Activated naive CD4-positive, alpha-beta T cell treated with Interleukin-2 at 50 U/mL for 16 hours (primary cell): Measurements from ENCODE around the gene SOSTDC1.
A peak's percentile ranks its signal among the peaks of the same experiment; 100 is the strongest.
"Not testable (repeated sequence)": the region's sequence is repeated elsewhere in the genome, so short reads cannot be mapped to it uniquely, and the experiment has no call there.

Experiments
- DNase-seq: peaks from one replicate; pipeline ENCODE4 v3.0.0-alpha.2; 2020

The SOSTDC1 gene

DNA sequence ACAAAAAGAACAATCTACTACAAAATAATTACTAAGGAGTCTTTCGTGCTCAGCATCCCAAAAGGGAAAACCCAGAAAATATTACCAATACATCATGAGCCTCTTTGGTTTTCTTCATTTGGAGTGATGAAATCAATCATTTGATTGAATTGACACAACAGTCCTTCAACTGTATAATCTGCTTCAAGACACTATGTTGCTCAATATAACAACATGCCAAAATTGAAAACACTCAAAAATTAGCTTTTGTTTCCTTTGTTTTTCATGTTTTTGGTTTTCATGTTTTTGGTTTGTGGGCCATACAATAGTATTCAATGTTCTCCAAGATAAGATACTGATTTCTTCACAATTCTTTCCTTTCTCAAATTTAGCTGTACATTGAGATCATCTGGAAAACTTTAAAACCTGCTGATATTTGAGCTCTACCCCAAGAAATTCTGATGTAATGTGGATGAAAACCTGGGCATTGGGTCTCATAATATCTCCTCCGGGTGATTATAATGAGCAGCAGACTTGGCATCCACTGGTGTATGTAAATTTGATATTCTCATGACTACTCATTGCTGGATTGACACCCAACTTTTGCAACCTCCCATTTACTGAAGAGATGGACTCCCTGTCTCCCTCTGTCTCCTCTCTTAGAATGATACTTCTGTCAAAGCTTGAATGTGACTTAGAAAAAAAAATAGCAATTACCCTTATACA, 4.6 kb downstream of the SOSTDC1 start:
- DNase-seq = no peak

DNA sequence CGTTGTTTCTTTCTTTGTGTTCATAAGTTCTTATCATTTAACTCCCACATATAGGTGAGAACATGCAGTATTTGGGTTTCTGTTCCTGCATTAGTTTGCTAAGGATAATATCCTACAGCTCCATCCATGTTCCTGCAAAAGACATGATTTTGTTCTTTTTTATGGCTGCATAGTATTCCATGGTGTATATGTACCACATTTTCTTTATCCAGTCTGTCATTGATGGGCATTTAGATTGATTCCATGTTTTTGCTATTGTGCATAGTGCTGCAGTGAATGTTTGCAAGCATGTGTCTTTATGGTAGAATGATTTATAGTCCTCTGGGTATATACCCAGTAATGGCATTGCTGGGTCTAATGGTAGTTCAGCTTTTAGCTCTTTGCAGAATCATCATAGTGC, 9.2 kb downstream of the SOSTDC1 start:
- not testable (repeated sequence) for DNase-seq

DNA sequence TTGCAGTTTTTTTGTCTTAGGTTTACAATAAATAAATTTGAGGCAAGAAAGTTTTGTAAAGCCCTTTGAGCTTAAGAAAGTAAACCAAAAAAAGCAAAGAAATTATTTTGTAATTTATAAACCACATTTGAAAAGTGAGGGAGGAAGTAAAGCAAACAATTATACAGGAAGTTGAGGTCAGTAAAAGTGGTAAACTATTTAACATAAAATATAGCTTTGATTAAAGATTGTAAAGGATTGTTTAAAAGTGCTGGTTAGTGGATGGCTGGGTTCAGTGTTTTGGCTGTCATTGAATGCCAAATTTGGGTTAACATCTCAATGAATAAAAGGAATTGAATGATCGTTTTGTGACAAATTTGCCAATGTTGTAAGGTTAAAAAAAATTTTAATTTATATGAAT, 9.9 kb downstream of the SOSTDC1 start:
- DNase-seq = no peak

DNA sequence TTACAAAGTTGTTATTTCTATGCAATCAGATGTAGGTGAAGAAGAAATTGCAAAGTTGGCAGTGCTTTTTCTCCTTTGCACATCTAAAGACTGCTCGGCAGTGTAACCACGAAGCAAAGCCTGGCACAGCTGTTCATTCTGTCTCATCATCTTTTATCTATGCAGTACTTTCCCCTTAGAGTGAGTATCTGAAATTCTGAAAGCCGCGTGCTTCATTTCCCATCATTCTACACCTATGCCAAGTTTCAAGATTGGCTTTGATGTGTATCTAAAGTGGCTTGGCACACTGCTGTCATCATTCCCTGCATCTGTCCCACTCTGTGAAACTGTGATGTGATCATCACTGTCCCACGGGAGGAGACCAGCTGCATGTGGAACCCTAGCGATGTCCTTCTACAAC, 15.2 kb downstream of the SOSTDC1 start:
- no peak for DNase-seq

DNA sequence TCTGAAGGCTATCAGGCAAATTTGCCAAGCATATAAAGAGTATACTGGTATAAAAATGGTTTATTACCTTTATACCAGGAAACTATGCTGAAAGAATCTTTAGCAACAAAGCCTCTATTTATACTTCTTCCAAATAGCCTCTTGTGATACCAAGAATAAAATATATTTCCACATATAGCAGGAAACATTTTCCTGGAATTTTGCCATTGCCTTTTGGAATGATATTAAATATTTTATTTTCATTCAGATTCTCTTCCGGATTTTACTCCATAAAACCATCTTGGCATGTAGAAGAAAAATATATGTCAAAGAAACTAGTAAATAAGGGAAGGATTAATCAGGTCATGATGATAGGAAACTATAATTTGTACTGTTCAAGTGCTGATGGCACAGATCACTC, 17.7 kb downstream of the SOSTDC1 start:
- DNase-seq = no peak

DNA sequence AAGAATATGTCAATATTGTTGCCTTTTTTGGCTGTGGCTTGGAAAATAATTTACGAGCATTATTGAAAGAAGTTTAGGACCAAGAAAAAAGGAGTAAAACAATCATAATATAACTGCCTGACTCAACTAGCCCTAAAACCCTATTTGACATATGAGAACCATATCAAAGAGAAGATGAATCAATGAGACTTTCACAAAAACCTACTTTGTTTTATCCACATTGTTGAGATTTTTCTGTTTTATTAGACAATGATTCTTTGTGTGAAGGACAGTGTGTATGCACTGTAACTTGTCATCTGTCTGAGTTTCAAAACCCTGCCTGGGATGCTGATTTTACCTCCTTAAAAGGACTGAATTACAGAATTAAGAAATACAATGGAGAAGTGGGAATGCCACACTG, 19.0 kb downstream of the SOSTDC1 start:
- no peak for DNase-seq

DNA sequence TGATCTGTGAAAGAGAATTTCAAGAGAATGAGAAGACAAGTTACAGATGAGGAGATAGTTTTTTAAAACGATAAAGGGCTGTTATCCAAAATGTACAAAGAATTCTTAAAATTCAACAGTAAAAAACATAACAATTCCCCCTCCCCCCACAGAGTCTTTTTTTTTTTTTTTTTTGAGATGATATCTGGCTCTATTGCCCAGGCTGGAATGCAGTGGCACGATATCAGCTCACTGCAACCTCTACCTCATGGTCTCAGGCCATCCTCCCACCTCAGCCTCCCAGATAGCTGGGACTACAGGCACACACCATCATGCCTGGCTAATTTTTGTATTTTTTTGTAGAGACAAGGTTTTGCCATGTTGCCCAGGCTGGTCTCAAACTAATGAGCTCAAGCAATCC, 21.7 kb downstream of the SOSTDC1 start:
- not testable (repeated sequence) for DNase-seq

DNA sequence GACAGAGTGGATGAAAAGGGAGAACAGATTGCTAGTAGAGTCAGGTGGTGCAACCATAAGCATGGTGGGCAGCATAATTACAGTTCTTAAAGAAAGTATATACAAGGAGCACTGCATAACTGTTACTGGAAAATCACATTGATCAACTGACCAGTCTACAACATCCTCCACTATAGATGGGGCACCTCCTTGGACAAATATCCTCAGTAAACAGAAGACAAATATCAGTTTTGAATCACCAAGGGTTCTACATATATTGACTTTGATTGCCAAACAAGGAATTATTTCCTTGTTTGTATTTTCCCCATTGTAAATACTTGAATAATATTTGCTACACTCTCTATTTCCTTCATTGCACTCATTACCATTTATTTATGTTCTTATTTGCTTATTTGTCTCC, 26.6 kb downstream of the SOSTDC1 start:
- DNase-seq = no peak

DNA sequence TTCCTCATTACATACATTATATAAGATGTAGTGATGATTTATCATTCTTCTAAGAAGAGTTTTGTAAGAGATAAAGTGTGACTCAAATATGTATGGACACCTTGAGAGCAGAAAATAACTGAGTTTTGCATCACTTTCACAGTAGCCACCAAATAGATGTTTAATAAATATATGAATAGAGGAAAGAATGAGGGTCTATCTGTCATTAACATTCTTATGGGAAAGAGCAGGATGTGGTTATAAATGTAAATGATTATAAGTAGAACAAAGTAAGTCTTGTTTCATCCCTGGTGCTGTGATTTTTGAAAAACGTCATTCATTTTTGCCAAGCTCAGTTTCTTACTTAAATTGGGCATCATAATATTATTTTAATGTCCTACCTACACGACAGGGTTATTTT, 29.2 kb downstream of the SOSTDC1 start:
- DNase-seq = no peak

DNA sequence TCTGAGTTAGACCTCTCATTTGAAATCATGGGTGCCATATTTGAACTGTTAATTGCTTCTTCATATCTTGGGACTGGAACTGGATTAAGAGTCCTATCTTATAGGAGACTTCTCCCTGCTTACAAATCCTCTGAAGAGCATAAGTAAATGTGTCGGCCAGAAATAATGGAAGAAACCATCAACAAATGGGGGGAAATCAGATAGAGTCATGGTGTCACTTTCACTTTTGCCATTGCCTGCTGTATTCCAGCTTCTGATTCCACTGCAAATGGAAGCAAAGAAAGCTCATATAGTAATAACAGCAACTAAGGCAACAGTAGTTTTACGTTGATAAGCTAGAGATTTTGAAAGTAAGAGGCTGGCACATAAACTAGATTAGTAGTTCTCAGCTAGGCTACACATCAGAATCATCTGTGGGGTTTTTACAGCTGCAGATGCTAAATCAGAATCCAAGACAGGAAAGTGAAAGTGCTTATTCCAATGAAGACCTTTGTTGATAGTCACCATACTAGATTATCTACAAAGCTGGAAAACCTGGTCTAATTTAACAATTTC, 31.9 kb downstream of the SOSTDC1 start:
- DNase-seq = no peak

DNA sequence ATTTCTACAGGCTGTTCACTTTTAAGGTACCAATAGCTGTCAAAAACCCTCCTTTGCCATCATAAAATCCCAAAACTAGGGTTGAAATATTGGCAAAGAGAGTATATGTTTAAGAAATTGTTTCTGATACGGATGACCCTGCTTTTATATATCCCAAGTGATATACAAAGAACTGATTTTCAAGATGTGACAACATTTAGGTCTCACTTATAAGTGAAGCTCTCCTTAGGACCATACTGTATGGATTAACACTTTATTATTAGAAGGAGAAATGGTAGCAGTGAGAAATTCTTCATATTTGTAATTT, 33.2 kb downstream of the SOSTDC1 start:
- DNase-seq = no peak

DNA sequence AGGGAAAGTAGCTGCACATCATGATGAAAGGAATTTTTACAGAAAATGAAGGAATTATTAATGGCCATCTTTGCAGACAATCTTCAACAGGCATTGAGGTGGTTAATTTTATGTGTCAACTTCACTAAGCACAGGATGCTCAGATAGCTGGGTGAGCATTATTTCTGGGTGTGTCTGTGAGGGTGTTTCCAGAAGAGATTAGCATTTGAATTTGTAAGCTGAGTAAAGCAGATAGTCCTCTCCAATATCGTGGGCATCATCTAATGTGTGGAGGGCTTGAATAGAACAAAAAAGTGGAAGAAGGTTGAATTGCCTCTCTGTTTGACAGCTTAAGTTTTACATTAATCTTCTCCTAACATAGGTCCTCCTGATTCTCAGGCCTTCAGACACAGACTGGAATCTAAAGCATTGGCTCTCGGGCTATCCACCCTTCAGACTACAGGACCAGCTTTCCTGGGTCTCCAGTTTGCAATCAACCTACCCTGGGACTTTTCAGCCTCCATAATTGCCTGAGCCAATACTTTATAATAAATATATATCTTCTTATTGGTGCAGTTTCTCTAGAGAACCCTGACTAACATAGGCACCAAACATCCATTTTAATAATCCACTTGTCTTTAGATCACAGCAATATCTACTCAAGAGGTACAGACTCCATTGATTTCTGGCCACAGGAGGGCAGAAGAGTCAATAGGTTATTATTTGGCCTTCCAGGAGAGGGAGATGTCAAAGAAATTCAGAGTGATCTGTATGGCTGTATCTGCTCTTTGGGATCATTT, 33.7 kb downstream of the SOSTDC1 start:
- no peak for DNase-seq

DNA sequence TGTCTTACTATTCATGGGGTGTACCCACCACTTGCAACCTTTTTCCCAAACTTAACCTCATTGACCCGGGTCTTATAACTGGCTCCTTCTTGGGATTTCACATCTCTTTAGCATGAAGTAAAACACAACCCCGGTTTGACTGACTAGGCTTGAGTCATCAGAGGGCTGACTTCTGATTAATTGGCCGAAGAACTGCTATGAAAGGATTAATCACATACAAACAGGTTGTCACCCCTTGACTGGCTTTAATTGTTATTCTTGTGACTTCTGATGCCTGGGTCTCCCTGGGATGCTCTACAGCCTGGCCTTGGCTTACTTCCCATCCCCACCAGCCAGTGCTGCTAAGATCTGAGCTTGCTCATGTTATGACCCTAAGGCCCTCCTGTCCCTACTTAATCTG, 35.4 kb downstream of the SOSTDC1 start:
- DNase-seq = no peak

DNA sequence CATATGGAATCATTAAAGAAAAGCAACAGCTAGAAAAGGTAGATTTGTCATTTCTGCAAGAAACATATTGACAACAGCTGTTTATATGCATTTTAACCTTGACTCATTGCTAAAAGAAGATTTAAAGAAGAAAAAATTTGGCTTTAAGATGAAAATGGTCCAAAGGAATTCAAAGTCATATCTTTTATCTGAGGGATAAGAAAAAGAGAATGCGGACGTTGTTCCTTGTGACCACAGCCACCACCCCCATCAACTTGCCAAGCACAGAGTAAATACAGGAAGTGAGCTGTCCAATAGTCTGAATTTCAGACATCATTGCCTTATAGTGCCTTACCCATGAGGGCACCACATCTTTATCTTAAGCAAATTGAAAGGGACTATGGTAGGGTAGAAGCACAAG, 36.9 kb downstream of the SOSTDC1 start:
- DNase-seq = no peak

DNA sequence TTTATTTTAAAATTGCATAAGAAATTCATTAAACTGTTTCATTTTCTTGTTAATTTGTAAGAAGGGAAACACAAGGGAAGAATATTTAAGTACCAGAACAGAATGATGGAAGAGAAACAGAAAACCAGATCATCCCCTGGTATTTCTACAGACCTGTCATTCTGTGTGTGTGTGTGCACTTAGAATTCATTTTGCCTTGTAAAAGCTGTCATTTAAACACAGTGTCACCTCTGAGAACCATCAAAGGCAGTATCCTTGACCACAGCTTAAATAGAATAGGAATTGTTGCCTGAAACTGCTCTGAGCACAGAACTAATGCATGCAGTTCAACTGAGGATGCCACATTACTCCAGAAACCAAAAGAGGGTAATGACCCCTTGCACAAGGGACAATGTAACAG, 37.4 kb downstream of the SOSTDC1 start:
- no peak for DNase-seq

DNA sequence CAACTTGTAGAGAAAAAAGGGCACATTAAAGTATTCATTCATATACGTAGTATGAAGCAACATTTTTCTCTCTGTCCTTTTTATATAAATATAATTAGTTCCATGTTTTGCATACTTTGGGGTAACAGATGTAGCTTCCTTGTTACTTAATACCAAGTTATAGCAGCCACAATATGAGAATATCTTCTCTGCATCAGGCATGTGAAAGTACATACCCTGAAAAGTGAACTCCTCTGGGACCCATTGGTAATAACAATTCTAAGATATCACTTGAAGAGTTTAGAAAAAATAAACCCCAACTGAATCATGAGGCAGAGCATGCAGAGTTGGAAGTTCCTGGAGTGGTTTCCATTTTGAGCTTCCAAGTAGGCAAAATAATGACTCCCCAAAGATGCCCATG, 41.8 kb downstream of the SOSTDC1 start:
- DNase-seq = no peak

DNA sequence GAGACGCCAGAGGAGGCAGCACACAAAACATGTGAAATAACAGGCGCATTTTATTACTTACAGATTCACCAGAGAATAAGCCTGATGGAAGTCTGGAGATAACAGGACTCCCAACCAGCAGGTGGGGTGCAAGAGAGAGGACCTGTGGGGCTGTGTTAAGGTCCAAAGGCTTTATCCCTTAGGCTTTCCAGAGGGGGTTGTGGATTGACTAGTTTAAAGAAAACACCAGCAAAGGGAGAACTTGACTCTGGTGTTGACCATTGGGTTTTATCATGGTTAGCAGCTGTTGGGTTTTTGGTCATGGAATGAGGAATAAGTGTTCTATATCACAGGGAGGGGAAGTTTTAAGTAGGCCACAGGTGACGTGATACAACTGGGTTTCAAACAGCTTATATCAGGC, 42.6 kb downstream of the SOSTDC1 start:
- no peak for DNase-seq

DNA sequence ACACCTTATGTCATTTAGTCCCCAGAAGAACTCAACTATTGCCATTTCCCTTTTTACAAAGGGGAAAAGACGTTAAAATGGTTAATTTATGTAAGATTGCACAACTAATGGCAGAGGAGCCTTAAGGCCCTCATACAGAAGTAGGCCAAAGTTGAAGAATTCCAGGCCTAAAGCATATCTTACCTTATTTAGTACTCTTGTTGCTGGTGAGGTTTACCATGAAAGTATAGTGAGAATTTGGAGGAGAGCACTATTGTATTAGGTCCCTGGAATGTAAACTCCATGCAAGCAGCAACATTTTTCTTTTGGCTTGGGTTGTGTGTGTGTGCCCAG, 43.5 kb downstream of the SOSTDC1 start:
- no peak for DNase-seq

DNA sequence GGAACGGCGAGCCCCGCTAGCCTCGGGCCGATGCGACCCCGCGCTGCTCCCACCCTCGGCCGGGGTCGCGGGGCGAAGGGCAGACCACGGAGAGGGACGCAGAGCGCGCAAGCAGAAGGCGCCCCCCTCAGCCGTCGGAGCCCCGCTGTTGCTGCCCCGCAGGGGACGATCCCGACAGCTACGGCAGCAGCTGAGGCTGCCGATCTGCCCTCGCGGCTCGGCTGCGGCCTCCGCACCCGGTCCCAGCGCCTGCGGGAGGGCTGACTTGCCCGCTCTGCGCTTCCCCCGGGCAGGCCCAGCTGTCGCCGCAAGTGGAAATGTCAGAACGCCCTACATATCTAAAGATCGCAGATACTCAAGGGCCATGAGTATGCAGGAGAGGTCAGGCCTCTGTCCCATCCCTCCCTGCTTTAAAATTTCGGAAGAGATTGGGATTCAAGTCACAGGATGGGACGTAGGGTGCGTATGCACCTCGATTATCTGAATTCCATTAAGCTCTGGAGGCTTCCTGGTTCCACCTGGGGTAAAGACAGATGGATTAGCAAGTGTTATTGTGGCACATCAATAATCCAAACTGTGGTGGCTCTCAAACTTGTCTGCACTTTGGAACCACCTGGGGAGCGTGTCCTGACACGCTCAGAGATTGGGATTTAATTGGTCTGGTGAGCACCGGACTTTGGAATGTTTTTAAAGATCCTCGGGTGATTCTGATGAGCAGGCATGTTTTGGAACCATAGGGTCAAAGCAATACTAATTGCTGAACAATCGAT, 44.0 kb downstream of the SOSTDC1 start, which contains the start of gene CRPPA:
TSS of gene CRPPA (minus strand) at position 206 of the 770 bp plus-strand sequence. CDS start 216 bp downstream, outside the sequence.
- peak; percentile 11 for DNase-seq

DNA sequence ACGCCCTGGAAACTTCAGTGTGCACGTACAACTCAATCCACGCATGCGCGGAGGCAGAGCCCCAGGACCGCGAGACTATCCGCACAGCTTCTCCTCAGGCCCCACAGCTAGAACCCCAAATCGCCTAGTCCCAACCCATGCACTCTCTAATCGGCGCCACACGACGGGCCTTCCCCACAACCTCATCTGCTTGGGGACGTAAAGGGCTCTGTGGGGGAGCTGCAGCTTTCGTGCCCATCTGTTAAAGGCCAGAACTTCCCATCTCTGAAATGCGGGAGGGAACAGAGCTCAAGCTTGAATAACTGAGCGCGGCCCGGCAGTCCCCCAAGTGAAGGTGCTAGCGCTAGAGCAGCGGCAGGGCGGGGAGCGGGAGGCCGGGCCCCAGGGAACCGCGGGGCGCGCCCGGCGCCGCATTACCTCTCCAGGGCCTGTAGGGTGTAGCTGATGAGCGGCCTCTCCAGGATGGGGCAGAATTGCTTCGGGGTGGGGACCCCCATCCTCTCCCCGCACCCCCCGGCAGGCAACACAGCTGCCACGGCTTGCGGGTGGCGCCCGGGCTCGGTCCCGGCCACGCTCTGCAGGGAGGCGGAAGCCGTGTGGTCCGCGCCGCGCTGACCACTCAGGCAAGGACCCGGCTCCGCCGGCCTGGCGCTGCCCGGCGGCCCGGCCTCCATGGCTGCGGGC, 44.7 kb downstream of the SOSTDC1 start:
- peak; percentile 69 for DNase-seq

DNA sequence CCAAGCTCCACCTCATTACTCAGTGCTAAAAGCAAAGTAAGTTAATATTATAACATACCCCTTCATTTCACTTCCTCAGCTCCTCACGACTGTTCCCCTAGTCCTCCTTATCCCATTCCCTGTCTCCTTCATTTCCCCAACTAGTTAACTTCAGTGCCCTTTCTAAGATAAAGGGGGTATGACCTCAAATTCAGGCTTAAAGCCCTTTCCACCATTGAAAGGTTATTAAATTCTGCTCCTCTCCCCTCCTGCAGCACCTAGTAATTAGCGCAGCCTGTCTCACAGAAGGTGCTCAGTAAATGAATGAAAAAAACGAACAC, 45.2 kb downstream of the SOSTDC1 start:
- DNase-seq = no peak

DNA sequence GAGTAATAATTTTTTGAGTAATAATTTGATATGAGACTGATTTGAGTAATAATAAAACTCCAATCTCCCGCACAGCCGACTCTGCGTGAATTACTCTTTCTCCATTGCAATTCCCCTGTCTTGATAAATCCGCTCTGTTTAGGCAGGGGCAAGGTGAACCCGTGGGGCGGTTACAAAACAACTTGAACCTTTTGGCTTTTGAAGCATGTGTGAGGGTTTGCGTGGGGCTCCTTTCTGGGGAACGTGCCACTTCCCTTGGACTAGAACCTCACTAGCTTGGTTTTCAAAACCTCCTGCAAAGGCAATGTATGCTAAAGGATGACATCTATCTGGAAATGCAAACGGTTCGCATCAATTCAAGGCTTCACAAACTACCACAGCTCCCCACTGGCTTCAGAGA, 45.7 kb downstream of the SOSTDC1 start:
- DNase-seq = no peak

DNA sequence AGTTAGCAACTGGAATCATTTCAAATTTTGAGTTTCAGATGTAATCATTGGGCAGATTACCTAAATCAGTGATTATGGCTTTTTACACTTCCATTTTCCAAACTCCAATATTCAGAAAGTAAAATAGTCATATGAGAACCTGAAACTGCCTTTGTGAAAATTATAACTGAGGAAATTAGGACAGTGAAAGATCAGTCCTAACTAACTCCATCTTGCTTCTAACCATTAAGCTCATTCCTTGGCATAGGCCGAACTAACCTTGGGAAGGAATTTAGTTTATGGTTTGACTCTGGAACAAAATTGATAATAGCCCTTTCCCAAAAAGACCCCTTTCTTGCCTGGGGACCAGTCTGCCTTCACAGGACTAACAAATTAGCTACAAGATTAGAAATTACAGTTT, 46.4 kb downstream of the SOSTDC1 start:
- no peak for DNase-seq
